22Rv1 (cell line): ENCODE data around the gene GDPD1.

Experiments used
- CTCF ChIP-seq: fragments of 450-650 bp; IDR thresholded peaks from 2 replicates; pipeline ENCODE4 v1.5.1; 2017; ENCODE audit warnings: mild to moderate bottlenecking
- ZFX ChIP-seq: fragments of 450-650 bp; IDR thresholded peaks from 2 replicates; pipeline ENCODE4 v1.6.1; 2017; ENCODE audit warnings: antibody characterized with exemption, borderline replicate concordance

DNA sequence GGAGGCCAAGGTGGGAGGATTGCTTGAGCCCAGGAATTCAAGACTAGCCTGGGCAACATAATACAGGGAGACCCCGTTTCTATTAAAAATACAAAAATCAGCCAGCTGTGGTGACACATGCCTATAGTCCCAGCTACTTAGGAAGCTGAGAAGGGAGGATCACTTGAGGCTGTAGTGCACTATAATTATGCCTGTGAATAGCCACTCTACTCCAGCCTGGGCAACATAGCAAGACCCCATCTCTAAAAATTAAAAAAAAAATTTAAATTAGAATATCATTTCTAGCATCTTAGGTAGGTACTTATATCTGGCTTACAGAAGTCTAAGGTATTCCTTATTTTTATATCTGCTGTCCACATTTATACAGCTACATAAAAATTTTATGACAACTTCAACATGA is 18.0 kb upstream of the GDPD1 start:
- TF ChIP-seq CTCF (no peak), ZFX (no peak)
